COLO829 (cell line): Measurements from ENCODE around the gene FAM32A.

Experiments
- DNase-seq: peaks from one replicate; pipeline ENCODE4 v3.0.0; 2012; ENCODE audit warnings: low spot score

The FAM32A gene

GRCh38 chr19:16185123-16185767 lies at the start of gene FAM32A:
FAM32A (plus strand) TSS chr19:16185410; CDS start chr19:16185443, 33 bp downstream.
- peak; percentile 100 for DNase-seq

GRCh38 chr19:16135430-16136127 lies 49.6 kb upstream of the FAM32A start:
- no peak for DNase-seq

- DNase-seq = no peak
Observed at GRCh38 chr19:16136185-16136999, 48.8 kb upstream of the FAM32A start.

GRCh38 chr19:16139752-16140151 lies 45.5 kb upstream of the FAM32A start:
- DNase-seq = no peak

GRCh38 chr19:16141043-16141442 lies 44.2 kb upstream of the FAM32A start:
- no peak for DNase-seq

- no peak for DNase-seq
Observed at GRCh38 chr19:16142032-16142580, 43.1 kb upstream of the FAM32A start.

GRCh38 chr19:16143399-16144215 lies 41.6 kb upstream of the FAM32A start, which contains the start of gene HSH2D:
HSH2D (plus strand) TSS chr19:16143685; CDS start chr19:16148751, 5,066 bp downstream.
- no peak for DNase-seq

- DNase-seq = no peak
Observed at GRCh38 chr19:16144216-16144581, 41.0 kb upstream of the FAM32A start.

- DNase-seq = no peak
Observed at GRCh38 chr19:16146112-16146511, 39.1 kb upstream of the FAM32A start.

GRCh38 chr19:16148443-16149229 lies 36.6 kb upstream of the FAM32A start:
- no peak for DNase-seq

GRCh38 chr19:16153582-16154336 lies 31.5 kb upstream of the FAM32A start:
- DNase-seq = no peak

- no peak for DNase-seq
Observed at GRCh38 chr19:16154557-16154956, 30.7 kb upstream of the FAM32A start.

- DNase-seq = no peak
Observed at GRCh38 chr19:16155128-16155527, 30.1 kb upstream of the FAM32A start.

- no peak for DNase-seq
Observed at GRCh38 chr19:16156904-16157303, 28.3 kb upstream of the FAM32A start.

GRCh38 chr19:16157601-16158000 lies 27.6 kb upstream of the FAM32A start:
- no peak for DNase-seq

GRCh38 chr19:16159655-16160054 lies 25.6 kb upstream of the FAM32A start:
- no peak for DNase-seq

- DNase-seq = no peak
Observed at GRCh38 chr19:16160445-16160942, 24.7 kb upstream of the FAM32A start.

- DNase-seq = peak; percentile 53
Observed at GRCh38 chr19:16160943-16161560, 24.2 kb upstream of the FAM32A start.

GRCh38 chr19:16161840-16162239 lies 23.4 kb upstream of the FAM32A start:
- no peak for DNase-seq
